Testis (tissue), 3 donors: ENCODE data around the gene CPD. TPM values are rescaled to one million over a fixed set of nuclear protein-coding genes. Genes with fewer than 3 reads are reported as not detected.
"Not testable (repeated sequence)": the region's sequence is repeated elsewhere in the genome, so short reads cannot be mapped to it uniquely, and the experiment has no call there.

ENCODE experiments used
- DNase-seq: peaks from one replicate; pipeline ENCODE4 v3.0.0-alpha.2; 2019
- H3K27ac ChIP-seq, 2 donors: fragments of 200-600 bp; sonication (generic); one replicate each; pipeline ENCODE4 v1.5.1; 2019
- H3K27me3 ChIP-seq: fragments of 200-600 bp; sonication (generic); one replicate; pipeline ENCODE4 v1.5.1; 2019
- H3K36me3 ChIP-seq: fragments of 200-600 bp; sonication (generic); one replicate; pipeline ENCODE4 v1.5.1; 2017; ENCODE audit warnings: low read depth; ENCODE audit errors: missing control alignments
- H3K4me1 ChIP-seq: fragments of 200-600 bp; sonication (generic); one replicate; pipeline ENCODE4 v1.5.1; 2019
- H3K4me3 ChIP-seq, 2 donors: fragments of 200-600 bp; sonication (generic); one replicate each; pipeline ENCODE4 v1.5.1; 2017 to 2019
- H3K9me3 ChIP-seq: fragments of 200-600 bp; sonication (generic); one replicate; pipeline ENCODE4 v1.5.1; 2017
- CTCF ChIP-seq, 3 experiments: fragments of 450-650 bp in 2 of 3; fragments of 200-600 bp in 1 of 3; sonication (generic) in 1 of 3; IDR thresholded peaks; one replicate each; pipeline ENCODE4 v1.5.1; 2016 to 2019; ENCODE audit warnings: antibody characterized with exemption in 3 of 3, mild to moderate bottlenecking in 2 of 3, moderate library complexity in 1 of 3
- POLR2A ChIP-seq: fragments of 450-650 bp; IDR thresholded peaks from one replicate; pipeline ENCODE4 v1.6.1; 2017; ENCODE audit warnings: antibody characterized with exemption, mild to moderate bottlenecking, moderate library complexity
- WGBS, 2 donors: methylation state at CpG; one replicate each; pipeline ENCODE4 v1.1.5; 2018; 5-methylcytosine and 5-hydroxymethylcytosine counted together
- intact Hi-C: fragments of 100-400 bp; cut with DNase I; formaldehyde crosslinking; loops from one replicate; pipeline ENCODE4 v1.15.1; 2023; ENCODE audit warnings: low total_unique reads
- polyA plus RNA-seq: library from polyadenylated mRNA; stranded (reverse); fragments of 350-450 nt; fragmentation: Illumina TruSeq; extraction: RNeasy Lipid Tissue Mini Kit (QIAGEN cat#74804); gene quantifications from one replicate; pipeline ENCODE4 v1.2.3, GENCODE V29; 2014; ENCODE audit warnings: low read depth, low replicate concordance; ENCODE audit not compliant: insufficient read depth
- total RNA-seq, 2 donors: library from RNA; depleted of rRNA; stranded (reverse); fragments of >200 nt; gene quantifications; one replicate each; pipeline ENCODE4 v1.2.3, GENCODE V29; 2016

The CPD gene
- total and polyA plus RNA-seq, 3 donors from 2014 or later, result 108 to 194 (median 134) TPM

GRCh38 chr17:30450125-30451027 is 71.6 kb downstream of the CPD start:
- intact Hi-C loops, result no loop called here
- no peak for DNase-seq
- no peaks in the 10 kb centered on the region for H3K9me3 ChIP-seq
- H3K4me1 ChIP-seq, result no peaks in the 10 kb centered on the region
- 94% methylated on average over 12 of the region's 12 CpGs for WGBS, 2 donors
- no peak for TF ChIP-seq POLR2A
- no peak for TF ChIP-seq CTCF (IDR thresholded peaks at IDR 0.05)
- H3K4me3 ChIP-seq, result no peak overlapping the region
- no peak overlapping the region for H3K27ac ChIP-seq
- no peaks in the 10 kb centered on the region for H3K36me3 ChIP-seq
- no peaks in the 10 kb centered on the region for H3K27me3 ChIP-seq

GRCh38 chr17:30454635-30455034 is 75.9 kb downstream of the CPD start:
- no peak overlapping the region for H3K27ac ChIP-seq
- 92 to 95% methylated on average over 4 of the region's 4 CpGs for WGBS, 2 donors
- no peak overlapping the region for H3K4me3 ChIP-seq
- intact Hi-C loops, result no loop called here
- no peaks in the 10 kb centered on the region for H3K4me1 ChIP-seq
- no peaks in the 10 kb centered on the region for H3K9me3 ChIP-seq
- TF ChIP-seq CTCF (IDR thresholded peaks at IDR 0.05) (no peak), POLR2A (no peak)
- no peak for DNase-seq
- H3K36me3 ChIP-seq, result no peaks in the 10 kb centered on the region
- no peaks in the 10 kb centered on the region for H3K27me3 ChIP-seq

GRCh38 chr17:30458371-30458770 is 79.6 kb downstream of the CPD start:
- Histone ChIP-seq H3K9me3 (no peaks in the 10 kb centered on the region), H3K4me1 (no peaks in the 10 kb centered on the region), H3K27ac (no peak overlapping the region), H3K4me3 (no peak overlapping the region), H3K36me3 (no peaks in the 10 kb centered on the region), H3K27me3 (no peaks in the 10 kb centered on the region)
- TF ChIP-seq CTCF (IDR thresholded peaks at IDR 0.05), result no peak
- TF ChIP-seq POLR2A, result no peak
- intact Hi-C loops, result no loop called here
- DNase-seq, result no peak
- WGBS, 2 donors, result 86 to 91% methylated on average over 6 of the region's 6 CpGs

- H3K27ac ChIP-seq, H3K27me3 ChIP-seq, H3K4me3 ChIP-seq, DNase-seq, H3K4me1 ChIP-seq, H3K9me3 ChIP-seq, intact Hi-C loops, H3K36me3 ChIP-seq: not testable (repeated sequence)
- 93 to 96% methylated on average over 5 of the region's 5 CpGs for WGBS, 2 donors
Measured at GRCh38 chr17:30458797-30459413, 80.2 kb downstream of the CPD start.

- 97 to 99% methylated on average over 2 of the region's 2 CpGs for WGBS, 2 donors
- Histone ChIP-seq H3K4me1 (no peaks in the 10 kb centered on the region), H3K4me3 (no peak overlapping the region), H3K27ac (no peak overlapping the region), H3K9me3 (no peaks in the 10 kb centered on the region), H3K27me3 (no peaks in the 10 kb centered on the region), H3K36me3 (no peaks in the 10 kb centered on the region)
- DNase-seq, result no peak
- intact Hi-C loops, result no loop called here
- no peak for TF ChIP-seq CTCF (IDR thresholded peaks at IDR 0.05)
- TF ChIP-seq POLR2A, result no peak
Measured at GRCh38 chr17:30468465-30468864, 89.7 kb downstream of the CPD start.
